ENCODE measurements around the gene NFATC2IP.

GRCh38 chr16:28917095-28917494 is 33.6 kb upstream of the NFATC2IP start:
- TF ChIP-seq CTCF (IDR thresholded peaks at IDR 0.05) (no peak), POLR2A (IDR thresholded peaks at IDR 0.05) (no peak)
